Left ventricle myocardium inferior (tissue), 1 donor: ENCODE data around the gene TMEM187. TPM values are rescaled to one million over a fixed set of nuclear protein-coding genes. Genes with fewer than 3 reads are reported as not detected.

ENCODE experiments used
- DNase-seq: peaks from one replicate; pipeline ENCODE4 v3.0.0-alpha.2; 2020
- H3K27ac ChIP-seq: fragments of 200-600 bp; replicated peaks from 2 replicates; pipeline ENCODE4 v1.8.0; 2021
- H3K27me3 ChIP-seq: fragments of 200-600 bp; 2 replicates; pipeline ENCODE4 v1.8.0; 2021; ENCODE audit warnings: low read depth
- H3K36me3 ChIP-seq: fragments of 200-600 bp; 2 replicates; pipeline ENCODE4 v1.8.0; 2021
- H3K4me1 ChIP-seq: fragments of 200-600 bp; 2 replicates; pipeline ENCODE4 v1.8.0; 2021
- H3K4me3 ChIP-seq: fragments of 200-600 bp; 2 replicates; pipeline ENCODE4 v1.8.0; 2021; ENCODE audit warnings: mild to moderate bottlenecking, moderate library complexity
- H3K9me3 ChIP-seq: fragments of 200-600 bp; replicated peaks from 2 replicates; pipeline ENCODE4 v1.8.0; 2021
- CTCF ChIP-seq: fragments of 200-600 bp; IDR thresholded peaks from 2 replicates; pipeline ENCODE4 v1.8.0; 2021; ENCODE audit warnings: antibody characterized with exemption, mild to moderate bottlenecking, borderline replicate concordance
- intact Hi-C: fragments of 100-400 bp; cut with micrococcal nuclease; formaldehyde crosslinking; loops from one replicate; pipeline ENCODE4 v1.11.0; 2022
- total RNA-seq: library from RNA; stranded (reverse); fragmentation: NEBNext Ultra II Directional; extraction: Animal tissue kit (Norgen Biotek cat#: 25700); gene quantifications from one replicate; pipeline ENCODE4 v1.2.1, GENCODE V29; 2021
- donor health status: DM: no; HTN: yes; CAD: no; lungs with severe emphysema.

The TMEM187 gene
- total RNA-seq, 1 donor from 2014 or later = 6.4 TPM

- TF ChIP-seq CTCF = no peak
- Histone ChIP-seq H3K27ac (no peak overlapping the region), H3K9me3 (no peaks in the 10 kb centered on the region), H3K36me3 (peaks cover 31% of the 10 kb centered on the region), H3K27me3 (no peaks in the 10 kb centered on the region), H3K4me3 (no peak overlapping the region), H3K4me1 (peaks cover 41% of the 10 kb centered on the region)
- intact Hi-C loops = no loop called here
- no peak for DNase-seq
Observed at GRCh38 chrX:153932220-153932915, 40.2 kb upstream of the TMEM187 start.

- no peaks in the 10 kb centered on the region for H3K27me3 ChIP-seq
- intact Hi-C loops = no loop called here
- peak overlapping the region; percentile 82 for H3K27ac ChIP-seq
- H3K36me3 ChIP-seq = peaks cover 31% of the 10 kb centered on the region
- H3K9me3 ChIP-seq = no peaks in the 10 kb centered on the region
- DNase-seq = no peak
- H3K4me1 ChIP-seq = peaks cover 34% of the 10 kb centered on the region
- TF ChIP-seq CTCF = no peak
- H3K4me3 ChIP-seq = peak overlapping the region; percentile 79
Observed at GRCh38 chrX:153933748-153934147, 38.8 kb upstream of the TMEM187 start.

- intact Hi-C loops = no loop called here
- H3K27ac ChIP-seq = peak overlapping the region; percentile 82
- H3K36me3 ChIP-seq = peaks cover 31% of the 10 kb centered on the region
- no peak for TF ChIP-seq CTCF
- peak overlapping the region; percentile 79 for H3K4me3 ChIP-seq
- H3K9me3 ChIP-seq = no peaks in the 10 kb centered on the region
- DNase-seq = no peak
- no peaks in the 10 kb centered on the region for H3K27me3 ChIP-seq
- peaks cover 29% of the 10 kb centered on the region for H3K4me1 ChIP-seq
Observed at GRCh38 chrX:153934148-153934761, 38.3 kb upstream of the TMEM187 start.

GRCh38 chrX:153934762-153935325, 37.7 kb upstream of the TMEM187 start, which contains the start of gene NAA10:
Gene NAA10 (minus strand): TSS chrX:153935037. CDS start chrX:153934904, 133 bp downstream.
- peak within 1 kb of the TSS; percentile 82 for H3K27ac ChIP-seq
- peak; percentile 76 for DNase-seq
- no peaks in the 10 kb centered on the region for H3K9me3 ChIP-seq
- no peak for TF ChIP-seq CTCF
- H3K4me1 ChIP-seq = peaks cover 27% of the 10 kb centered on the region
- peak within 1 kb of the TSS; percentile 79 for H3K4me3 ChIP-seq
- peaks cover 28% of the 10 kb centered on the region for H3K36me3 ChIP-seq
- H3K27me3 ChIP-seq = no peaks in the 10 kb centered on the region
- intact Hi-C loops = no loop called here

- H3K4me1 ChIP-seq = peaks cover 27% of the 10 kb centered on the region
- peak overlapping the region; percentile 82 for H3K27ac ChIP-seq
- DNase-seq = no peak
- H3K4me3 ChIP-seq = peak overlapping the region; percentile 79
- TF ChIP-seq CTCF = no peak
- no peaks in the 10 kb centered on the region for H3K9me3 ChIP-seq
- intact Hi-C loops = no loop called here
- H3K36me3 ChIP-seq = peaks cover 23% of the 10 kb centered on the region
- no peaks in the 10 kb centered on the region for H3K27me3 ChIP-seq
Observed at GRCh38 chrX:153935326-153935851, 37.2 kb upstream of the TMEM187 start.
